ENCODE data around the gene SCN1B. TPM values are rescaled to one million over a fixed set of nuclear protein-coding genes. Genes with fewer than 3 reads are reported as not detected.
"Not testable (repeated sequence)": the region's sequence is repeated elsewhere in the genome, so short reads cannot be mapped to it uniquely, and the experiment has no call there.

The SCN1B gene
- total and polyA plus RNA-seq, 3 donors from 2014 or later: 3.5 to 7.5 (median 6.6) TPM

DNA sequence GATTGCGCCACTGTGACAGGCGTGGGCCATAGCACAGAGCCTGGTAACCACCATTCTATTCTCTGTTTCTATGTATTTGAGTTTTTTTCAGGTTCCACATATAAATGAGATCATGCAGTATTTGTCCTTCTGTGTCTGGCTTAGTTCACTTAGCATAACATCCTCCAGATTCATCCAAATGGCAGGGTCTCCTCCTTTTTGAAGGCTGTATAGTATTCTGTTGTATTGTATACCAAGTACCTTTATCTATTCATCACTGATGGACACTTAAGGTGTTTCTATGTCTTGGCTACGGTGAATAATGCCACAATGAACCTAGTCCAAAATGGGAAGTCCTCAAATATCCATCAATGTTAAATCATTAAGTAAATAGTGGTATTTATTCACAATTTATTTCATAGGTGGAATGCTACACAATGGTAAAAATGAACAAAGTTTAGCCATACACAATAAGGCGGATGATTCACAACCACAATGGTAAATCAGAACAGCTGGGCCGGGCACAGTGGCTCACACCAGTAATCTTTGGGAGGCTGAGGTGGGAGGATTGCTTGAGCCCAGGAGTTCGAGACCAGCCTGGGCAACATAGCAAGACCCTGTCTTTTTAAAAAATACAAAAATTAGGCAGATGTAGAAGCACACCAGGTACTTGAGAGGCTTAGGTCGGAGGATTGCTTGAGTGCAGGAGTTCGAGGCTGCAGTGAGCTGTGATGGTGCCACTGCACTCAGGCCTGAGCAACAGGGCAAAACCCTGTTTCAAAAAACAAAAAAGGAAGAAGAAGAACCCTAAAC lies 38.5 kb upstream of the SCN1B start:
- 81 to 96% methylated on average over 8 of the region's 8 CpGs for whole genome bisulfite sequencing, 2 donors
- no peak for TF ChIP-seq POLR2A (IDR thresholded peaks at IDR 0.05)
- TF ChIP-seq, protein P1, sequence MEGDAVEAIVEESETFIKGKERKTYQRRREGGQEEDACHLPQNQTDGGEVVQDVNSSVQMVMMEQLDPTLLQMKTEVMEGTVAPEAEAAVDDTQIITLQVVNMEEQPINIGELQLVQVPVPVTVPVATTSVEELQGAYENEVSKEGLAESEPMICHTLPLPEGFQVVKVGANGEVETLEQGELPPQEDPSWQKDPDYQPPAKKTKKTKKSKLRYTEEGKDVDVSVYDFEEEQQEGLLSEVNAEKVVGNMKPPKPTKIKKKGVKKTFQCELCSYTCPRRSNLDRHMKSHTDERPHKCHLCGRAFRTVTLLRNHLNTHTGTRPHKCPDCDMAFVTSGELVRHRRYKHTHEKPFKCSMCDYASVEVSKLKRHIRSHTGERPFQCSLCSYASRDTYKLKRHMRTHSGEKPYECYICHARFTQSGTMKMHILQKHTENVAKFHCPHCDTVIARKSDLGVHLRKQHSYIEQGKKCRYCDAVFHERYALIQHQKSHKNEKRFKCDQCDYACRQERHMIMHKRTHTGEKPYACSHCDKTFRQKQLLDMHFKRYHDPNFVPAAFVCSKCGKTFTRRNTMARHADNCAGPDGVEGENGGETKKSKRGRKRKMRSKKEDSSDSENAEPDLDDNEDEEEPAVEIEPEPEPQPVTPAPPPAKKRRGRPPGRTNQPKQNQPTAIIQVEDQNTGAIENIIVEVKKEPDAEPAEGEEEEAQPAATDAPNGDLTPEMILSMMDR (IDR thresholded peaks at IDR 0.05): no peak
- H3K4me1 ChIP-seq: peaks cover 14% of the 10 kb centered on the region
- no peak overlapping the region for H3K4me3 ChIP-seq
- DNase-seq: no peak
- H3K27me3 ChIP-seq: no peaks in the 10 kb centered on the region
- no peaks in the 10 kb centered on the region for H3K36me3 ChIP-seq (ENCODE audit: low read depth, missing control alignments)
- intact Hi-C loops (cut with DNase I; ENCODE audit: low total_unique reads): no loop called here
- H3K27ac ChIP-seq: no peak overlapping the region
- H3K9me3 ChIP-seq: no peaks in the 10 kb centered on the region

DNA sequence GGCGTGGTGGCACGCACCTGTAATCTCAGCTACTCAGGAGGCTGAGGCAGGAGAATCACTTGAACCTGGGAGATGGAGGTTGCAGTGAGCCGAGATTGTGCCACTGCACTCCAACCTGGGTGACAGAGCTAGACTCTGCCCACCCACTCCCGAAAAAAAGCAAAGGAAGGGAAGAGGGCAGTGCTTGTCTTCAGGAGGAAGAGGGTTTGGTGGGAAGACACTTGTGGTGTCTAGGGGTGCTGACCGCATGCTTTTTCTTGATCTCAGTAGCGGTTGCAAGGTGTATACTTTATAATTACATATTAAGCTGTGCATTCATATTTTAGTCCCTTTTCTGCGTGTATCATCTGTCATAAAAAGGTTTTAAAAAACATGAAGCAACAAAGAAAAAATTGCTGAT lies 37.7 kb upstream of the SCN1B start:
- H3K4me3 ChIP-seq; H3K27ac ChIP-seq; DNase-seq; H3K36me3 ChIP-seq (ENCODE audit: low read depth, missing control alignments); intact Hi-C loops (cut with DNase I; ENCODE audit: low total_unique reads); H3K9me3 ChIP-seq; H3K27me3 ChIP-seq: not testable (repeated sequence)
- peaks cover 22% of the 10 kb centered on the region for H3K4me1 ChIP-seq
- 86 to 94% methylated on average over 7 of the region's 7 CpGs for WGBS, 2 donors

DNA sequence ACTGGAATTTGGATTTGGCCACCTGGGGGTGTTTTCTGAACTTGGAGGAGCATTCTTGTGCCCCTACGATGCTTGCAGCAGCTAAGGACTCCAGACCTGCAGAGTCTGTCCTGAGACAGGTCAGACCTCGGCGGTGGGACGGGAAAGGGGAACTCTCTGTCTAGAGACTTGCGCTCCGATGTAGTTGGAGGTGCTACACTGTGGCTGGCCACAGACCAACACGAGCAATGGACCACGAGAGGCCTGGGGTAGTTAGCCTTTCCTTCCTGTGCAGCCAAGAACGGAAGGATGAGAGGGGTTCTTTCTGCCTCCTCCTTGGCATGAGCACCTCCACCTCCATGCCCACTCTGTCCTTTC lies 36.0 kb upstream of the SCN1B start:
- TF ChIP-seq POLR2A (IDR thresholded peaks at IDR 0.05): no peak
- TF ChIP-seq, protein P1 (IDR thresholded peaks at IDR 0.05): no peak
- WGBS, 2 donors: 62 to 67% methylated on average over 9 of the region's 9 CpGs
- Histone ChIP-seq H3K4me3 (no peak overlapping the region), H3K27me3 (no peaks in the 10 kb centered on the region), H3K27ac (peak overlapping the region; percentile 37 to 82), H3K4me1 (peaks cover 34% of the 10 kb centered on the region), H3K36me3 (ENCODE audit: low read depth, missing control alignments) (no peaks in the 10 kb centered on the region), H3K9me3 (no peaks in the 10 kb centered on the region)
- DNase-seq: no peak
- intact Hi-C loops (cut with DNase I; ENCODE audit: low total_unique reads): no loop called here

DNA sequence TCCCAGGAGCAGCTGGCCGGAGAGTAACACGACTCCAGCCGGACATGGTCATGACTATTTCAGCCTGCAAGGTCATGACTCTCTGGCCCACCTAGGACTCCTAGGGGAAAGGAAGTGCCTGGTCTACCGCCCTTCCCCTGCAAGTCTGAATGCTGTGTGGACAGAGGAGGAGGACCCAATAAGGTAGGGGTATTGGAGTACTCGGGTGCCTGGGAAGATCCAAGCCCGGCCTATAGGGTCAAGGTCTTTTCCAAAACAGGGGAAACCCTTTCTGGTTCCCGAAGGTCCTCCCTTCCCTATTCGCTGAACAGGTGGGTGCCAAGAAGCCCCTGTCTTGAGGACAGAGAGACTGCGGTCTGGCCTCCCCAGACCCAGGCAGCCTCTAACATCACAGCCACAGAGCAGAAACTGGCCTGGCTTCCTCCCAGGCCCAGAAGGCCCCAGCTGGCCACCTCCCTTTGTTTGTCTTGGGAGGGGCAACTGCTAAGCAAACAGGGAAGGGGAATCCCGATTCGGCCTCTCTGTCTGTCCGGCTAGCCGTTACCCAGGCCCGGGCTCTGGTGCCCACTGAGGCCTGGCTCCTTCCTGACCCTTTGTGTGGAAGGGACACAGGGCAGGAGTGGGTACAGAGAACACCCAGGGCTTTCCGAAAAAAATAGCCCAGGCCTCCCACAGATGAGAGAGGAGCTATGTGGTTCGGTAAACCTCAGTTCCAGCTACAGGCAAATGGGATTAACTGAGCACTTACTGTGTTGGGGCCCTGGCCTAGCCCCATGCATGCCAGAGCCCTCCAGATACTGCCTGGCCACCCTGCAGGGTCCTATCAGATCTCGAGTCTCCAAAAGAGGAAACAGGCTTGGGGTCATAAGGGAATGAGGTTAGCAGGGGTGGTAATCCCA lies 35.4 kb upstream of the SCN1B start:
- Histone ChIP-seq H3K9me3 (no peaks in the 10 kb centered on the region), H3K4me1 (peaks cover 39% of the 10 kb centered on the region), H3K27ac (peak overlapping the region; percentile 37 to 82), H3K36me3 (ENCODE audit: low read depth, missing control alignments) (no peaks in the 10 kb centered on the region), H3K4me3 (no peak overlapping the region), H3K27me3 (no peaks in the 10 kb centered on the region)
- WGBS, 2 donors: 48 to 51% methylated on average over 17 of the region's 17 CpGs
- TF ChIP-seq, protein P1 (IDR thresholded peaks at IDR 0.05): no peak
- no peak for TF ChIP-seq POLR2A (IDR thresholded peaks at IDR 0.05)
- intact Hi-C loops (cut with DNase I; ENCODE audit: low total_unique reads): no loop called here
- peak; percentile 56 for DNase-seq

DNA sequence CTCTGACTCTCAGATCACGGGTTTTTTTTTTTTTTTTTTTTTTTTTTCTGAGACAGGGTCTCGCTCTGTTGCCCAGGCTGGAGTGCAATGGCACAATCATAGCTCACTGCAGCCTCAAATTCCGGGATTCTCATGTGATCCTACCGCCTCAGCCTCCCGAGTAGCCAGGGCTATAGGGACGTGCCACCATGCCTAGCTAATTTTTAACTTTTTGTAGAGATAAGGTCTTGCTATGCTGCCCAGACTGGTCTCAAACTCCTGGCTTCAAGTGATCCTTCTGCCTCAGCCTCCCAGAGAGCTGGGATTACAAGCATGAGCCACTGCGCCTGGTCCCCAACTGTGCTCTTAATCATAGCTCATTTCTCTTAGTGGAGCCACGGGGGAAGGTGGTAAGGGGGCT lies 34.7 kb upstream of the SCN1B start:
- no peaks in the 10 kb centered on the region for H3K27me3 ChIP-seq
- DNase-seq: no peak
- intact Hi-C loops (cut with DNase I; ENCODE audit: low total_unique reads): no loop called here
- H3K9me3 ChIP-seq: no peaks in the 10 kb centered on the region
- H3K27ac ChIP-seq: peak overlapping the region in 1 of 2 donors; percentile 82
- H3K36me3 ChIP-seq (ENCODE audit: low read depth, missing control alignments): no peaks in the 10 kb centered on the region
- WGBS, 2 donors: 83 to 89% methylated on average over 4 to 8 of the region's 8 CpGs
- peaks cover 39% of the 10 kb centered on the region for H3K4me1 ChIP-seq
- no peak overlapping the region for H3K4me3 ChIP-seq
- TF ChIP-seq POLR2A (IDR thresholded peaks at IDR 0.05): no peak
- TF ChIP-seq, protein P1 (IDR thresholded peaks at IDR 0.05): no peak
